Nephron progenitor cell (in vitro differentiated cells): Measurements from ENCODE around the gene IFNAR2.

ENCODE experiments used
- DNase-seq: peaks from one replicate; pipeline ENCODE4 v3.0.0; 2021
- H3K27ac Mint-ChIP-seq: 2 replicates; pipeline ENCODE4 v1.8.0; 2021; ENCODE audit warnings: mild to moderate bottlenecking, moderate library complexity, mixed read lengths
- H3K27me3 Mint-ChIP-seq: 2 replicates; pipeline ENCODE4 v1.8.0; 2021; ENCODE audit warnings: mild to moderate bottlenecking, low read depth, mixed read lengths; ENCODE audit not compliant: poor library complexity
- H3K36me3 Mint-ChIP-seq: 2 replicates; pipeline ENCODE4 v1.8.0; 2021; ENCODE audit warnings: low read depth, mixed read lengths
- H3K4me1 Mint-ChIP-seq: 2 replicates; pipeline ENCODE4 v1.8.0; 2021; ENCODE audit warnings: mixed read lengths
- H3K4me3 Mint-ChIP-seq: 2 replicates; pipeline ENCODE4 v1.8.0; 2021; ENCODE audit warnings: mild to moderate bottlenecking, moderate library complexity, mixed read lengths
- H3K9me3 Mint-ChIP-seq: 2 replicates; pipeline ENCODE4 v1.8.0; 2021; ENCODE audit warnings: mild to moderate bottlenecking, moderate library complexity, mixed read lengths
- CTCF ChIP-seq: fragments of 200-600 bp; sonication (generic); IDR thresholded peaks from 2 replicates; pipeline ENCODE4 v1.5.0; 2021; ENCODE audit warnings: antibody characterized with exemption

IFNAR2 gene

GRCh38 chr21:33229784-33230544 lies at the start of gene IFNAR2:
TSS of gene IFNAR2 (plus strand) at chr21:33229938. CDS start at chr21:33241923, 11,985 bp downstream.
- Mint-ChIP-seq H3K4me3 (peak within 1 kb of the TSS; percentile 86), H3K36me3 (peaks cover 14% of the 10 kb centered on the region), H3K27me3 (peaks cover 6% of the 10 kb centered on the region), H3K9me3 (peaks cover 7% of the 10 kb centered on the region), H3K4me1 (peaks cover 15% of the 10 kb centered on the region), H3K27ac (no peak within 1 kb of the TSS)
- no peak for TF ChIP-seq CTCF
- DNase-seq, result peak; percentile 88

GRCh38 chr21:33185852-33186251 lies 43.9 kb upstream of the IFNAR2 start:
- H3K4me1 Mint-ChIP-seq, result peaks cover 25% of the 10 kb centered on the region
- no peak overlapping the region for H3K4me3 Mint-ChIP-seq
- no peak overlapping the region for H3K27ac Mint-ChIP-seq
- no peak for TF ChIP-seq CTCF
- no peaks in the 10 kb centered on the region for H3K9me3 Mint-ChIP-seq
- H3K36me3 Mint-ChIP-seq, result no peaks in the 10 kb centered on the region
- peaks cover 13% of the 10 kb centered on the region for H3K27me3 Mint-ChIP-seq
- no peak for DNase-seq

GRCh38 chr21:33187276-33187675 lies 42.5 kb upstream of the IFNAR2 start:
- Mint-ChIP-seq H3K4me1 (peaks cover 30% of the 10 kb centered on the region), H3K36me3 (no peaks in the 10 kb centered on the region), H3K4me3 (no peak overlapping the region), H3K27ac (no peak overlapping the region), H3K27me3 (peaks cover 10% of the 10 kb centered on the region), H3K9me3 (peaks cover 5% of the 10 kb centered on the region)
- no peak for DNase-seq
- no peak for TF ChIP-seq CTCF

GRCh38 chr21:33189237-33189636 lies 40.5 kb upstream of the IFNAR2 start:
- DNase-seq, result no peak
- H3K27ac Mint-ChIP-seq, result no peak overlapping the region

GRCh38 chr21:33189824-33190223 lies 39.9 kb upstream of the IFNAR2 start:
- DNase-seq, result no peak
- Mint-ChIP-seq H3K4me3 (no peak overlapping the region), H3K36me3 (no peaks in the 10 kb centered on the region), H3K9me3 (peaks cover 5% of the 10 kb centered on the region), H3K27ac (peak overlapping the region; percentile 16), H3K27me3 (peaks cover 14% of the 10 kb centered on the region), H3K4me1 (peaks cover 30% of the 10 kb centered on the region)
- no peak for TF ChIP-seq CTCF

More at GRCh38 chr21:33189237-33189636, 40.5 kb upstream of the IFNAR2 start:
- peaks cover 14% of the 10 kb centered on the region for H3K27me3 Mint-ChIP-seq
- peaks cover 30% of the 10 kb centered on the region for H3K4me1 Mint-ChIP-seq
- no peaks in the 10 kb centered on the region for H3K36me3 Mint-ChIP-seq
- TF ChIP-seq CTCF, result no peak
- H3K9me3 Mint-ChIP-seq, result peaks cover 5% of the 10 kb centered on the region
- H3K4me3 Mint-ChIP-seq, result no peak overlapping the region

GRCh38 chr21:33196941-33197374 lies 32.8 kb upstream of the IFNAR2 start:
- H3K4me3 Mint-ChIP-seq, result no peak overlapping the region
- peak; percentile 68 for DNase-seq
- peaks cover 34% of the 10 kb centered on the region for H3K27me3 Mint-ChIP-seq
- peak; percentile 83 for TF ChIP-seq CTCF
- no peak overlapping the region for H3K27ac Mint-ChIP-seq
- no peaks in the 10 kb centered on the region for H3K36me3 Mint-ChIP-seq
- peaks cover 8% of the 10 kb centered on the region for H3K4me1 Mint-ChIP-seq
- no peaks in the 10 kb centered on the region for H3K9me3 Mint-ChIP-seq
